ENCODE measurements around the gene TPPP3.
"Not testable (repeated sequence)": the region's sequence is repeated elsewhere in the genome, so short reads cannot be mapped to it uniquely, and the experiment has no call there.

TPPP3 gene

GRCh38 chr16:67388591-67388990 is 4.7 kb downstream of the TPPP3 start:
- DNase-seq = no peak

GRCh38 chr16:67388191-67388590 is 5.1 kb downstream of the TPPP3 start:
- DNase-seq = no peak

- DNase-seq = no peak
Observed at GRCh38 chr16:67387479-67388079, 5.7 kb downstream of the TPPP3 start.

- DNase-seq = no peak
Observed at GRCh38 chr16:67386861-67387455, 6.3 kb downstream of the TPPP3 start.

GRCh38 chr16:67384778-67385510 is 8.4 kb downstream of the TPPP3 start:
- no peak for DNase-seq

- DNase-seq = no peak
Observed at GRCh38 chr16:67383284-67383683, 10.0 kb downstream of the TPPP3 start.

GRCh38 chr16:67378642-67379041 is 14.7 kb downstream of the TPPP3 start:
- no peak for DNase-seq

- not testable (repeated sequence) for DNase-seq
Observed at GRCh38 chr16:67376012-67376411, 17.3 kb downstream of the TPPP3 start.

GRCh38 chr16:67372664-67373063 is 20.6 kb downstream of the TPPP3 start:
- no peak for DNase-seq

GRCh38 chr16:67370661-67371060 is 22.6 kb downstream of the TPPP3 start:
- no peak for DNase-seq

- no peak for DNase-seq
Observed at GRCh38 chr16:67364600-67365235, 28.6 kb downstream of the TPPP3 start.

GRCh38 chr16:67361038-67361437 is 32.3 kb downstream of the TPPP3 start:
- no peak for DNase-seq

GRCh38 chr16:67359540-67360269 is 33.6 kb downstream of the TPPP3 start:
- DNase-seq = not testable (repeated sequence)

GRCh38 chr16:67357561-67357960 is 35.7 kb downstream of the TPPP3 start:
- no peak for DNase-seq

GRCh38 chr16:67356396-67356795 is 36.9 kb downstream of the TPPP3 start:
- no peak for DNase-seq

GRCh38 chr16:67352463-67352862 is 40.8 kb downstream of the TPPP3 start:
- DNase-seq = not testable (repeated sequence)

- DNase-seq = no peak
Observed at GRCh38 chr16:67350324-67350723, 43.0 kb downstream of the TPPP3 start.

GRCh38 chr16:67349172-67349571 is 44.1 kb downstream of the TPPP3 start:
- no peak for DNase-seq

GRCh38 chr16:67346341-67346740 is 47.0 kb downstream of the TPPP3 start:
- DNase-seq = no peak

- DNase-seq = no peak
Observed at GRCh38 chr16:67345401-67345800, 47.9 kb downstream of the TPPP3 start.

GRCh38 chr16:67342616-67343015 is 50.7 kb downstream of the TPPP3 start:
- DNase-seq = no peak

GRCh38 chr16:67341250-67341649 is 52.0 kb downstream of the TPPP3 start:
- no peak for DNase-seq

Measured in GF-D8 (cell line).